Type B pancreatic cell (in vitro differentiated cells): ENCODE data around the gene USP9Y. TPM values are rescaled to one million over a fixed set of nuclear protein-coding genes. Genes with fewer than 3 reads are reported as not detected.
"Not testable (repeated sequence)": the region's sequence is repeated elsewhere in the genome, so short reads cannot be mapped to it uniquely, and the experiment has no call there.

Experiments
- DNase-seq: peaks from one replicate; pipeline ENCODE4 v3.0.0; 2021; ENCODE audit warnings: mixed read lengths; ENCODE audit not compliant: unreplicated experiment; ENCODE audit errors: extremely low spot score
- H3K27ac Mint-ChIP-seq: 2 replicates; pipeline ENCODE4 v1.8.0; 2021; ENCODE audit warnings: mild to moderate bottlenecking, mixed read lengths
- H3K27me3 Mint-ChIP-seq: 2 replicates; pipeline ENCODE4 v1.8.0; 2021; ENCODE audit warnings: mixed read lengths
- H3K36me3 Mint-ChIP-seq: 2 replicates; pipeline ENCODE4 v1.8.0; 2021; ENCODE audit warnings: mixed read lengths
- H3K4me1 Mint-ChIP-seq: one replicate; pipeline ENCODE4 v1.8.0; 2021; ENCODE audit warnings: mixed read lengths; ENCODE audit not compliant: unreplicated experiment
- H3K4me3 Mint-ChIP-seq: 2 replicates; pipeline ENCODE4 v1.8.0; 2021; ENCODE audit warnings: mild to moderate bottlenecking, mixed read lengths
- H3K9me3 Mint-ChIP-seq: 2 replicates; pipeline ENCODE4 v1.8.0; 2021; ENCODE audit warnings: mixed read lengths
- CTCF ChIP-seq: fragments of 200-600 bp; sonication (generic); conservative IDR thresholded peaks from 2 replicates; pipeline ENCODE4 v1.5.0; 2021; ENCODE audit warnings: antibody characterized with exemption, mild to moderate bottlenecking
- long read RNA-seq: library from polyadenylated mRNA; unstranded; transcript quantifications from one replicate; pipeline ENCODE4 v2.0.0, GENCODE V29; 2020
- total RNA-seq: library from RNA; stranded (reverse); gene quantifications from 2 replicates; pipeline ENCODE4 v1.2.1, GENCODE V29; 2021; ENCODE audit warnings: low replicate concordance

USP9Y gene
- total RNA-seq: not detected in 2 replicates
- long read RNA-seq: 0 reads

GRCh38 chrY:12701181-12701695 is at the start of gene USP9Y:
Gene USP9Y (plus strand): TSS chrY:12701231. CDS start chrY:12709448, 8,217 bp downstream.
- DNase-seq: no peak
- TF ChIP-seq CTCF: no peak
- H3K36me3 Mint-ChIP-seq: no peaks in the 10 kb centered on the region
- no peak within 1 kb of the TSS for H3K4me3 Mint-ChIP-seq
- H3K9me3 Mint-ChIP-seq: no peaks in the 10 kb centered on the region
- H3K27me3 Mint-ChIP-seq: no peaks in the 10 kb centered on the region
- H3K27ac Mint-ChIP-seq: no peak within 1 kb of the TSS
- no peaks in the 10 kb centered on the region for H3K4me1 Mint-ChIP-seq

- no peak for TF ChIP-seq CTCF
- Mint-ChIP-seq H3K4me1 (no peaks in the 10 kb centered on the region), H3K36me3 (no peaks in the 10 kb centered on the region), H3K27ac (no peak overlapping the region), H3K9me3 (no peaks in the 10 kb centered on the region), H3K4me3 (no peak overlapping the region), H3K27me3 (no peaks in the 10 kb centered on the region)
- no peak for DNase-seq
Measured at GRCh38 chrY:12651621-12652036, 49.4 kb upstream of the USP9Y start.

- no peak for DNase-seq
- Mint-ChIP-seq H3K9me3 (no peaks in the 10 kb centered on the region), H3K36me3 (no peaks in the 10 kb centered on the region), H3K27ac (no peak overlapping the region), H3K4me1 (no peaks in the 10 kb centered on the region), H3K27me3 (no peaks in the 10 kb centered on the region), H3K4me3 (no peak overlapping the region)
- TF ChIP-seq CTCF: no peak
Measured at GRCh38 chrY:12661745-12662681, 39.0 kb upstream of the USP9Y start.

- no peak for DNase-seq
- no peak for TF ChIP-seq CTCF
- Mint-ChIP-seq H3K4me1 (no peaks in the 10 kb centered on the region), H3K27me3 (no peaks in the 10 kb centered on the region), H3K27ac (no peak overlapping the region), H3K36me3 (no peaks in the 10 kb centered on the region), H3K4me3 (no peak overlapping the region), H3K9me3 (no peaks in the 10 kb centered on the region)
Measured at GRCh38 chrY:12662745-12663591, 38.1 kb upstream of the USP9Y start.

GRCh38 chrY:12663845-12664244 is 37.2 kb upstream of the USP9Y start:
- not testable (repeated sequence) for H3K27ac Mint-ChIP-seq, H3K27me3 Mint-ChIP-seq, DNase-seq, H3K9me3 Mint-ChIP-seq, H3K4me1 Mint-ChIP-seq, H3K4me3 Mint-ChIP-seq, H3K36me3 Mint-ChIP-seq
